K562 (cell line): ENCODE results near the gene AJM1. TPM values are rescaled to one million over a fixed set of nuclear protein-coding genes. Genes with fewer than 3 reads are reported as not detected.

Experiments
- CREB5 ChIP-seq: fragments of 250-450 bp; sonication (Bioruptor Pico); IDR thresholded peaks from 2 replicates; pipeline ENCODE4 v1.5.0; 2020; ENCODE audit warnings: mild to moderate bottlenecking
- GTF3C2 ChIP-seq: IDR thresholded peaks from 3 replicates; pipeline ENCODE4 v1.6.1; 2011; ENCODE audit warnings: borderline replicate concordance, mild to moderate bottlenecking, moderate library complexity; ENCODE audit not compliant: insufficient read length; ENCODE audit errors: extremely low read depth
- SLC30A9 ChIP-seq: fragments of 250-450 bp; sonication (Bioruptor Pico); IDR thresholded peaks from 2 replicates; pipeline ENCODE4 v1.8.0; 2022; ENCODE audit warnings: mild to moderate bottlenecking, moderate library complexity
- SNAPC5 ChIP-seq: fragments of 250-450 bp; sonication (Bioruptor Pico); IDR thresholded peaks from 2 replicates; pipeline ENCODE4 v1.8.0; 2021; ENCODE audit warnings: moderate library complexity, mild to moderate bottlenecking, inconsistent platforms
- U2AF1 ChIP-seq: fragments of 200-400 bp; formaldehyde crosslinking; optimal IDR thresholded peaks from 2 replicates; pipeline ENCODE3; 2017; ENCODE audit warnings: mild to moderate bottlenecking, low read depth, low read length, moderate library complexity
- VEZF1 ChIP-seq: fragments of 200-800 bp; sonication (Bioruptor generic); IDR thresholded peaks from 2 replicates; pipeline ENCODE4 v1.6.1; 2017; ENCODE audit warnings: missing genetic modification characterization, missing compliant biosample characterization
- XRCC5 ChIP-seq: fragments of 200-400 bp; formaldehyde crosslinking; IDR thresholded peaks from 2 replicates; pipeline ENCODE4 v1.6.1; 2017; ENCODE audit warnings: low read depth, mild to moderate bottlenecking, low read length
- ZNF740 ChIP-seq, 3 experiments: fragments of 200-800 bp in 1 of 3; sonication (Bioruptor generic) in 1 of 3; sonication (generic) in 1 of 3; formaldehyde crosslinking in 1 of 3; IDR thresholded peaks; 2 replicates each; pipeline versions ENCODE4 v1.6.1 to v1.8.0; 2016 to 2022; ENCODE audit warnings: mild to moderate bottlenecking in 2 of 3, missing compliant biosample characterization in 2 of 3, missing genetic modification characterization in 2 of 3, missing genetic modification reagents in 1 of 3
- polyA plus RNA-seq, 8 experiments: library from polyadenylated mRNA; depleted of rRNA in 4 of 8; stranded (reverse) in 5 of 8; unstranded in 3 of 8; fragments of >200 nt; fragmentation: Nextera tagmentation in 2 of 8; fragmentation: Illumina TruSeq in 1 of 8; extraction: Ambion mirVana in 2 of 8; extraction: Trizol in 1 of 8; gene quantifications; 2 replicates each; pipeline versions ENCODE4 v1.2.1 to v1.2.3, GENCODE V29; 2011 to 2014; ENCODE audit warnings: inconsistent platforms in 1 of 8, missing spikeins in 1 of 8
- total RNA-seq, 7 experiments: library from RNA; depleted of rRNA in 6 of 7; stranded (reverse); fragments of >200 nt in 6 of 7; fragmentation: Illumina TruSeq in 2 of 7; extraction: Trizol in 2 of 7; gene quantifications; 2 replicates each; pipeline versions ENCODE4 v1.2.1 to v1.2.3, GENCODE V29; 2011 to 2021; ENCODE audit warnings: low replicate concordance in 1 of 7
- TF ChIP-seq, protein P1 (sequence below): sonication (generic); formaldehyde crosslinking; IDR thresholded peaks from 2 replicates; pipeline ENCODE4 v1.4.0; 2020; ENCODE audit warnings: mild to moderate bottlenecking, missing genetic modification reagents
- TF ChIP-seq, protein P2 (sequence below): sonication (generic); formaldehyde crosslinking; IDR thresholded peaks from 2 replicates; pipeline ENCODE4 v1.8.0; 2022; ENCODE audit warnings: mild to moderate bottlenecking, missing genetic modification reagents

AJM1 gene
- total and polyA plus RNA-seq, 9 of the 15 experiments (the other 6 are each of a cell fraction or from before 2014, with no cell fraction given) = 0.01 to 3.7 (median 0.65) TPM; not detected in 1

DNA sequence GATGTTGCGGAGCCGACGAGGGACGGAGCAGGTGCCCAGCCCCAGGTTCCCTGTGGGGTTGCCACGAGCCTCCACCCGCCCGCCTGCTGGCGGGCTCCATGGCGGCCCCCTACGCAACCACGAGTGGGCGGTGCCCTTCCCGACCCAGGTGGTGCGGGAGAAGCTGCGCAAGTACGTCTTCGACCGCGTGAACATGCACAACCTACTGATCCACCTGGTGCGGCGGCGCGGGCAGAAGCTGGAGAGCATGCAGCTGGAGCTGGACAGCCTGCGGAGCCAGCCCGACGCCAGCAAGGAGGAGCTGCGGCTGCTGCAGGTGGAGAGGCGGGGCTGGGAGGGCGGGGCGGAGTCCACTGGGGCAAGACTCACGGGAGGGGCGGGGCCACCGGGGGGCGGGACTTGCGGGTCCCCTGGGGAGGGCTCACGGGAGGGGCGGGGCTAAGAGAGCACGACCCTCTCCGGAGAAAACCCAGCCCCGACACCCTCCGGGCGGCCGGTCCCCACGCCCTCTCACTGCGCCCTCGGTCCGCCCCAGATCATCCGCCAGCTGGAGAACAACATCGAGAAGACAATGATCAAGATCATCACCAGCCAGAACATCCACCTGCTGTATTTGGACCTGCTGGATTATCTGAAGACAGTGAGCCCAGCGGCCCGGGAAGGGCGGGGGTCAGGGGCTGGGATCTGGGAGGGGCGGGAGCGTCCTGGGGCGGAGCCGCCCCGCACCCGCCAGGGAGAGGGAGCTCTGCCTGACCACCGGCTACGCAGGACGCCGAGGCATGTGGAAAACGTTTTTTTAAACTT, 42.2 kb upstream of the AJM1 start (continued):
- TF ChIP-seq GTF3C2 = no peak
- peak; percentile 36 for TF ChIP-seq U2AF1
- TF ChIP-seq, protein P1, sequence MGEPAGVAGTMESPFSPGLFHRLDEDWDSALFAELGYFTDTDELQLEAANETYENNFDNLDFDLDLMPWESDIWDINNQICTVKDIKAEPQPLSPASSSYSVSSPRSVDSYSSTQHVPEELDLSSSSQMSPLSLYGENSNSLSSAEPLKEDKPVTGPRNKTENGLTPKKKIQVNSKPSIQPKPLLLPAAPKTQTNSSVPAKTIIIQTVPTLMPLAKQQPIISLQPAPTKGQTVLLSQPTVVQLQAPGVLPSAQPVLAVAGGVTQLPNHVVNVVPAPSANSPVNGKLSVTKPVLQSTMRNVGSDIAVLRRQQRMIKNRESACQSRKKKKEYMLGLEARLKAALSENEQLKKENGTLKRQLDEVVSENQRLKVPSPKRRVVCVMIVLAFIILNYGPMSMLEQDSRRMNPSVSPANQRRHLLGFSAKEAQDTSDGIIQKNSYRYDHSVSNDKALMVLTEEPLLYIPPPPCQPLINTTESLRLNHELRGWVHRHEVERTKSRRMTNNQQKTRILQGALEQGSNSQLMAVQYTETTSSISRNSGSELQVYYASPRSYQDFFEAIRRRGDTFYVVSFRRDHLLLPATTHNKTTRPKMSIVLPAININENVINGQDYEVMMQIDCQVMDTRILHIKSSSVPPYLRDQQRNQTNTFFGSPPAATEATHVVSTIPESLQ (CRISPR knock-in tag) = no peak
- TF ChIP-seq, protein P2, sequence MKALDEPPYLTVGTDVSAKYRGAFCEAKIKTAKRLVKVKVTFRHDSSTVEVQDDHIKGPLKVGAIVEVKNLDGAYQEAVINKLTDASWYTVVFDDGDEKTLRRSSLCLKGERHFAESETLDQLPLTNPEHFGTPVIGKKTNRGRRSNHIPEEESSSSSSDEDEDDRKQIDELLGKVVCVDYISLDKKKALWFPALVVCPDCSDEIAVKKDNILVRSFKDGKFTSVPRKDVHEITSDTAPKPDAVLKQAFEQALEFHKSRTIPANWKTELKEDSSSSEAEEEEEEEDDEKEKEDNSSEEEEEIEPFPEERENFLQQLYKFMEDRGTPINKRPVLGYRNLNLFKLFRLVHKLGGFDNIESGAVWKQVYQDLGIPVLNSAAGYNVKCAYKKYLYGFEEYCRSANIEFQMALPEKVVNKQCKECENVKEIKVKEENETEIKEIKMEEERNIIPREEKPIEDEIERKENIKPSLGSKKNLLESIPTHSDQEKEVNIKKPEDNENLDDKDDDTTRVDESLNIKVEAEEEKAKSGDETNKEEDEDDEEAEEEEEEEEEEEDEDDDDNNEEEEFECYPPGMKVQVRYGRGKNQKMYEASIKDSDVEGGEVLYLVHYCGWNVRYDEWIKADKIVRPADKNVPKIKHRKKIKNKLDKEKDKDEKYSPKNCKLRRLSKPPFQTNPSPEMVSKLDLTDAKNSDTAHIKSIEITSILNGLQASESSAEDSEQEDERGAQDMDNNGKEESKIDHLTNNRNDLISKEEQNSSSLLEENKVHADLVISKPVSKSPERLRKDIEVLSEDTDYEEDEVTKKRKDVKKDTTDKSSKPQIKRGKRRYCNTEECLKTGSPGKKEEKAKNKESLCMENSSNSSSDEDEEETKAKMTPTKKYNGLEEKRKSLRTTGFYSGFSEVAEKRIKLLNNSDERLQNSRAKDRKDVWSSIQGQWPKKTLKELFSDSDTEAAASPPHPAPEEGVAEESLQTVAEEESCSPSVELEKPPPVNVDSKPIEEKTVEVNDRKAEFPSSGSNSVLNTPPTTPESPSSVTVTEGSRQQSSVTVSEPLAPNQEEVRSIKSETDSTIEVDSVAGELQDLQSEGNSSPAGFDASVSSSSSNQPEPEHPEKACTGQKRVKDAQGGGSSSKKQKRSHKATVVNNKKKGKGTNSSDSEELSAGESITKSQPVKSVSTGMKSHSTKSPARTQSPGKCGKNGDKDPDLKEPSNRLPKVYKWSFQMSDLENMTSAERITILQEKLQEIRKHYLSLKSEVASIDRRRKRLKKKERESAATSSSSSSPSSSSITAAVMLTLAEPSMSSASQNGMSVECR (CRISPR knock-in tag) = 0 out of 2 replicates have a peak, but pooled peaks have one; percentile 22
- no peak; the same call in 1 of the 2 replicates for TF ChIP-seq ZNF740 (CRISPR knock-in tag; IDR thresholded peaks at IDR 0.05)
- TF ChIP-seq ZNF740 (tag; IDR thresholded peaks at IDR 0.05) = no peak
- no peak for TF ChIP-seq SLC30A9 (CRISPR knock-in tag)
- TF ChIP-seq XRCC5 = 0 out of 2 replicates have a peak, but pooled peaks have one; percentile 3
- no peak for TF ChIP-seq CREB5
- no peak for TF ChIP-seq SNAPC5
- peak; percentile 75 for TF ChIP-seq VEZF1
